Neural cell (in vitro differentiated cells): ENCODE results near the gene ACTL10.

Source experiments
- EP300 ChIP-seq: fragments of 450-650 bp; conservative IDR thresholded peaks from 2 replicates; pipeline ENCODE4 v1.6.1; 2014; ENCODE audit warnings: antibody characterized with exemption, mild to moderate bottlenecking, moderate library complexity; ENCODE audit not compliant: poor library complexity, severe bottlenecking
- EZH2 ChIP-seq: fragments of 200-600, 300-800 bp; shearing (Covaris generic), sonication (generic); IDR thresholded peaks from 2 replicates; pipeline ENCODE4 v1.6.1; 2014; ENCODE audit warnings: antibody characterized with exemption, low read length, borderline replicate concordance, mild to moderate bottlenecking; ENCODE audit not compliant: insufficient read depth, poor library complexity, severe bottlenecking
- MXI1 ChIP-seq: fragments of 450-650 bp; conservative IDR thresholded peaks from 2 replicates; pipeline ENCODE4 v1.6.1; 2014; ENCODE audit warnings: antibody characterized with exemption, mild to moderate bottlenecking; ENCODE audit not compliant: poor library complexity, severe bottlenecking
- POLR2AphosphoS5 ChIP-seq: IDR thresholded peaks from 2 replicates; pipeline ENCODE4 v1.6.1; 2012
- SMC3 ChIP-seq: fragments of 450-650 bp; conservative IDR thresholded peaks from 2 replicates; pipeline ENCODE4 v1.6.1; 2014; ENCODE audit warnings: antibody characterized with exemption, mild to moderate bottlenecking, moderate library complexity; ENCODE audit not compliant: poor library complexity
- TF ChIP-seq, protein P1 (sequence below): fragments of 450-650 bp; IDR thresholded peaks from 2 replicates; pipeline ENCODE4 v1.5.1; 2014; ENCODE audit warnings: antibody characterized with exemption, mild to moderate bottlenecking, moderate library complexity; ENCODE audit not compliant: poor library complexity, severe bottlenecking

GRCh38 chr20:33677991-33678702, 11.4 kb downstream of the ACTL10 start:
- TF ChIP-seq EZH2 (no peak), EP300 (no peak), MXI1 (no peak), POLR2AphosphoS5 (no peak), SMC3 (no peak)
- TF ChIP-seq, protein P1, sequence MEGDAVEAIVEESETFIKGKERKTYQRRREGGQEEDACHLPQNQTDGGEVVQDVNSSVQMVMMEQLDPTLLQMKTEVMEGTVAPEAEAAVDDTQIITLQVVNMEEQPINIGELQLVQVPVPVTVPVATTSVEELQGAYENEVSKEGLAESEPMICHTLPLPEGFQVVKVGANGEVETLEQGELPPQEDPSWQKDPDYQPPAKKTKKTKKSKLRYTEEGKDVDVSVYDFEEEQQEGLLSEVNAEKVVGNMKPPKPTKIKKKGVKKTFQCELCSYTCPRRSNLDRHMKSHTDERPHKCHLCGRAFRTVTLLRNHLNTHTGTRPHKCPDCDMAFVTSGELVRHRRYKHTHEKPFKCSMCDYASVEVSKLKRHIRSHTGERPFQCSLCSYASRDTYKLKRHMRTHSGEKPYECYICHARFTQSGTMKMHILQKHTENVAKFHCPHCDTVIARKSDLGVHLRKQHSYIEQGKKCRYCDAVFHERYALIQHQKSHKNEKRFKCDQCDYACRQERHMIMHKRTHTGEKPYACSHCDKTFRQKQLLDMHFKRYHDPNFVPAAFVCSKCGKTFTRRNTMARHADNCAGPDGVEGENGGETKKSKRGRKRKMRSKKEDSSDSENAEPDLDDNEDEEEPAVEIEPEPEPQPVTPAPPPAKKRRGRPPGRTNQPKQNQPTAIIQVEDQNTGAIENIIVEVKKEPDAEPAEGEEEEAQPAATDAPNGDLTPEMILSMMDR, result no peak
